Lung (tissue), 12 donors: Measurements from ENCODE around the gene ANKS1A. TPM values are rescaled to one million over a fixed set of nuclear protein-coding genes. Genes with fewer than 3 reads are reported as not detected.

ENCODE experiments used
- ATAC-seq: fragments of 200-7000 bp; cut with Tn5 transposase; one replicate; pipeline ENCODE4 v1.9.1; 2020; ENCODE audit warnings: moderate number of reproducible peaks; ENCODE audit not compliant: insufficient read depth, low FRiP score
- DNase-seq, 3 donors: peaks; one replicate each; pipeline ENCODE4 v3.0.0-alpha.2; 2013 to 2017
- H3K27ac ChIP-seq, 2 donors: one replicate each; pipeline ENCODE4 v1.5.1; 2013; ENCODE audit warnings: mild to moderate bottlenecking in 2 of 2, moderate library complexity in 2 of 2, control low read depth in 1 of 2, inconsistent platforms in 1 of 2, low read depth in 1 of 2, low read length in 1 of 2
- H3K27me3 ChIP-seq, 3 donors: one replicate each; pipeline ENCODE4 v1.5.1; 2013; ENCODE audit warnings: low read length in 2 of 3; ENCODE audit not compliant: control insufficient read depth in 3 of 3, insufficient read depth in 3 of 3
- H3K36me3 ChIP-seq, 4 donors: one replicate each; pipeline ENCODE4 v1.5.1; 2013; ENCODE audit warnings: low read length in 4 of 4, mild to moderate bottlenecking in 1 of 4, moderate library complexity in 1 of 4; ENCODE audit not compliant: control insufficient read depth in 4 of 4, insufficient read depth in 4 of 4
- H3K4me1 ChIP-seq, 5 donors: one replicate each; pipeline ENCODE4 v1.5.1; 2013; ENCODE audit warnings: low read length in 5 of 5, mild to moderate bottlenecking in 2 of 5, moderate library complexity in 1 of 5; ENCODE audit not compliant: control insufficient read depth in 5 of 5, insufficient read depth in 5 of 5
- H3K4me3 ChIP-seq: one replicate; pipeline ENCODE4 v1.5.1; 2013; ENCODE audit warnings: mild to moderate bottlenecking, control low read depth, moderate library complexity
- H3K9ac ChIP-seq, 2 donors: one replicate each; pipeline ENCODE4 v1.5.1; 2013; ENCODE audit warnings: low read length in 2 of 2, control low read depth in 1 of 2; ENCODE audit not compliant: insufficient read depth in 1 of 2
- H3K9me3 ChIP-seq, 4 donors: one replicate each; pipeline ENCODE4 v1.5.1; 2013; ENCODE audit warnings: low read length in 3 of 4, mild to moderate bottlenecking in 1 of 4, moderate library complexity in 1 of 4; ENCODE audit not compliant: control insufficient read depth in 4 of 4, insufficient read depth in 3 of 4
- CTCF ChIP-seq: IDR thresholded peaks from 2 replicates; pipeline ENCODE4 v1.5.1; 2012; ENCODE audit warnings: mild to moderate bottlenecking; ENCODE audit errors: control extremely low read depth, extremely low read depth
- WGBS, 2 donors: extraction: QIAGEN DNeasy Blood & Tissue Kit; methylation state at CpG; one replicate each; pipeline ENCODE4 v1.1.7; 2013; 5-methylcytosine and 5-hydroxymethylcytosine counted together
- polyA plus RNA-seq, 2 donors: library from polyadenylated mRNA; stranded (reverse); fragments of 200-250 nt; gene quantifications; one replicate each; pipeline ENCODE4 v1.2.1, GENCODE V29; 2013
- total RNA-seq, 2 donors: library from RNA; depleted of rRNA in 1 of 2; stranded (reverse); fragments of >200 nt in 1 of 2; gene quantifications; one replicate each; pipeline ENCODE4 v1.2.1, GENCODE V29; 2014 to 2021
- donor health status: control.
- donor health status: control.
- donor health status: Bipolar disorder and iron deficiency.
- donor health status: healthy.
- donor health status: DM: yes; HTN: yes; CAD: no.

The ANKS1A gene
- total and polyA plus RNA-seq, 4 donors = 10.4 to 40.6 (median 24.3) TPM

DNA sequence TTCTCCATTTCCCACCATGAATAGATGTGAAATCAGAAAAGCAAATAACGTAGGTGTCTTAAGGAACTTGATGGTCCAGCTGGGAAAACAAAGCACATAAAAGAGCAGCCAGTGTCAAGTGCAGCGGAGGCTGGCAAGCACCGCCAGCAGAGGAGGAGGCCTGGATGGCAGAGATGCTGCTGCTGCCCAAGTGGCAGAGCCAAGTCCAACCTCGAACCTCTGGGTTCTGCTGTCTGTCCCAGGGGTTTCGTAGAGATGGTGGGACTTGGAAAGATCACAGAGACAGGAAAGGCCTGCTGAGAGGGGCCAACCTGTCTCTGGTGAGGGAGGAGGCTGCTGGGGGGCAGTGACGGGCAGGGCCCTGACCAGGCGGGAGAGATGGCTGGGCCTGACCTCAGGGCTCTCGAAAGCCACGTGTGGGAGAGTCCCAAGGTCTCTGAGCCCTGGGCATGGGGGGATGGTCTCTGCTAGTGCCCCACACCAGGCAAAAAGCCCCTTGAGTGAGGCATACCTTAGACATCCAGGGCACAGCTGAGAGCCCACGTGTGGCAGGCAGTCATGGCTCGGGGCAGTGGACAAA lies 174.7 kb downstream of the ANKS1A start:
- ATAC-seq = no peak
- TF ChIP-seq CTCF = no peak
- 76 to 81% methylated on average over 11 of the region's 11 CpGs for WGBS, 2 donors
- no peak for DNase-seq
- Histone ChIP-seq H3K4me3 (no peak overlapping the region), H3K36me3 (peaks cover 5 to 61% (median 17%) of the 10 kb centered on the region in 4 donors), H3K9ac (no peak overlapping the region), H3K27ac (peak overlapping the region; percentile 9 to 18), H3K27me3 (no peaks in the 10 kb centered on the region), H3K4me1 (peaks cover 0 to 5% (median 0%) of the 10 kb centered on the region in 5 donors), H3K9me3 (no peaks in the 10 kb centered on the region)

DNA sequence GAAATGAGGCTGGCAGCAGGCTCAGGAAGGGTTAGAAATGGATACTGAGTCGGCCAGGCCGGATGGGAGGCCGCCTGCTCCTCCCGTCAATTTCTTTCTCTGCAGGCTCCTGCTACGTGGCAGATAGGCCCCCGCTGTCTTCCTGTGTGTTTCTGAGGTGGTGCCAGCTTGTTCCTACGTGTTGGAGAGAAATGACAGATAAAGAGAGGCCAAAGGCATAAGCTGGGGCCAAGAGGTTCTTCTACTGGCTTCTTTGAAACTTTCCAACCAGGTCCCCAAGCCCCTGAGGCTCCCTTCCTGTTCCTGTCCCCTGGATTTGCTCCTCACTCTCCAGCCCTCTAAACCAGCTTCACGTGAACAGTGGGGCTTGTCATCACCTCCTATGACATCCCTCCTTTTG lies 175.2 kb downstream of the ANKS1A start:
- no peak for TF ChIP-seq CTCF
- Histone ChIP-seq H3K9me3 (no peaks in the 10 kb centered on the region), H3K27ac (peak overlapping the region in 1 of 2 donors; percentile 9), H3K9ac (no peak overlapping the region), H3K36me3 (peaks cover 5 to 60% (median 17%) of the 10 kb centered on the region in 4 donors), H3K4me1 (peaks cover 0 to 5% (median 0%) of the 10 kb centered on the region in 5 donors), H3K4me3 (no peak overlapping the region), H3K27me3 (no peaks in the 10 kb centered on the region)
- 69 to 77% methylated on average over 8 of the region's 8 CpGs for WGBS, 2 donors
- ATAC-seq (no peak), DNase-seq (no peak)

GRCh38 chr6:35064757-35065440 lies 175.8 kb downstream of the ANKS1A start:
- H3K27ac ChIP-seq = peak overlapping the region in 1 of 2 donors; percentile 10
- TF ChIP-seq CTCF = no peak
- H3K36me3 ChIP-seq = peaks cover 5 to 56% (median 16%) of the 10 kb centered on the region in 4 donors
- no peak for DNase-seq
- no peak overlapping the region for H3K9ac ChIP-seq
- no peak overlapping the region for H3K4me3 ChIP-seq
- ATAC-seq = no peak
- no peaks in the 10 kb centered on the region for H3K27me3 ChIP-seq
- H3K9me3 ChIP-seq = no peaks in the 10 kb centered on the region
- 89 to 93% methylated on average over 8 of the region's 8 CpGs for WGBS, 2 donors
- peaks cover 0 to 5% (median 0%) of the 10 kb centered on the region in 5 donors for H3K4me1 ChIP-seq
